GM15510 (cell line): ENCODE results near the gene YBX3.

ENCODE experiments used
- POLR2A ChIP-seq: IDR thresholded peaks from 3 replicates; pipeline ENCODE4 v1.6.1; 2011; ENCODE audit warnings: borderline replicate concordance; ENCODE audit not compliant: insufficient read length; ENCODE audit errors: extremely low read depth

YBX3 gene

GRCh38 chr12:10663869-10664268 is 59.3 kb downstream of the YBX3 start:
- no peak for TF ChIP-seq POLR2A

- TF ChIP-seq POLR2A = no peak
Measured at GRCh38 chr12:10661338-10661737, 61.8 kb downstream of the YBX3 start.

GRCh38 chr12:10654003-10654402 is 69.1 kb downstream of the YBX3 start:
- TF ChIP-seq POLR2A = no peak

- no peak for TF ChIP-seq POLR2A
Measured at GRCh38 chr12:10652192-10652591, 70.9 kb downstream of the YBX3 start.
